Measurements from ENCODE around the gene GLUD1.
A peak's percentile ranks its signal among the peaks of the same experiment; 100 is the strongest.
"Not testable (repeated sequence)": the region's sequence is repeated elsewhere in the genome, so short reads cannot be mapped to it uniquely, and the experiment has no call there.

Gene GLUD1

DNA sequence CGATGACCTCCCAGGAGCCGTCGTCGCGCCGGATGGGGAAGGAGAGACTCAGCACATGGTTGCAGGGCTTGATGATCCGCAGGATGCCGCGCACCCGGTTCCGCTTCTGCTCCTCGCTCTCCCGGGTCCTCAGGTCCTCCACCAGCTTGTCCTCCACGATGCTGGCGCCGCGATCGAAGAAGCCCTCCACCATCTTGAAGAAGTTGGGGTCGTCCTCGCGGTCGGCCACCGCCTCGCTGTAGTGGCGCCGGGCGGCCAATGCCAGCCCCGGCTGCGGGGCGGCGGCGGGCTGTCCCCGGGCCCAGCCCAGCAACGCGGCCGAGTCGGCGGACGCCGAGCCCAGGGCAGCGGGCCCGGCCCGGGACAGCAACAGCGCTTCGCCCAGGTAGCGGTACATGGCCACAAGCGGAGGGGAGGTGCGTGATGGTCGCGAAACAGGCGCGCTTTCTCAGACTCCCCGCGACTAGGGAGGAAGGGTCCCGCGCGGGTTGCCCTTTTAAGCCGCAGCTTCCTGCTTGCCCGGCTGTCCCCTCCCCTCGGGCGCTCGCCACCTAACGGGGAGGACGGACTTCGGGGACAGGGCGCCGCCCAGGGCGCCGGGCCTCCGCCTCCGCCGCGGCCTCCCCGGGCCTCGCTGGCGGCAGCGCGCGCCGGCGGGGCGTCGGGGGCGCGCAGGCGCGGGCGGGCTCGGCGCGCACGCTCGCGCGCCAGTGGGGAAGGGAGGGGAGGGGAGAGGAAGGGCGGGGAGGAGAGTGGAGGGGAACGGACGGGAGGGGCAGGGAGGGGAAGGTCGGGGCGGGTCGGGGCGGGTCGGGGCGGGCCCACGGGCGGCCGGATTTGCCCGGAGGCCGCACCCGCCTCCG is at the start of gene GLUD1, which contains the start of gene SHLD2:
Gene GLUD1, minus strand, starts transcription at position 471 of the 863 bp plus-strand sequence. Its CDS starts 74 bp downstream, at position 397.
Gene SHLD2, plus strand, starts transcription at position 834 of the 863 bp plus-strand sequence. CDS start 56,149 bp downstream, outside the sequence.
- peak; percentile 94 for DNase-seq (ENCODE audit: low spot score)

DNA sequence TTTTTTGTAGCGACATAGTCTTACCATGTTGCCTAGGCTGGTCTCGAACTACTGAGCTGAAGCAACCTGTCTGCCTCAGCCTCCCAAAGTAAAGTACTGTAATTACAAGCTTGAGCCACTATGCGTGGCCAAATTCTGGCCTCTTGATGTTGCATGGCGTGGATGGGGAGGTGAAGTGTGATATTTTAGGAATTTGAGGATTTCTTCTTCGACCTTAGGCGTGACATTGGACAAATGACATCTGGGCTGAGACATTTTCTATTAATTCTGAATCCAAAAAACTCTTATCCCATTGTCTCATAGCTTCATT is 48.4 kb upstream of the GLUD1 start:
- DNase-seq (ENCODE audit: low spot score) = not testable (repeated sequence)

DNA sequence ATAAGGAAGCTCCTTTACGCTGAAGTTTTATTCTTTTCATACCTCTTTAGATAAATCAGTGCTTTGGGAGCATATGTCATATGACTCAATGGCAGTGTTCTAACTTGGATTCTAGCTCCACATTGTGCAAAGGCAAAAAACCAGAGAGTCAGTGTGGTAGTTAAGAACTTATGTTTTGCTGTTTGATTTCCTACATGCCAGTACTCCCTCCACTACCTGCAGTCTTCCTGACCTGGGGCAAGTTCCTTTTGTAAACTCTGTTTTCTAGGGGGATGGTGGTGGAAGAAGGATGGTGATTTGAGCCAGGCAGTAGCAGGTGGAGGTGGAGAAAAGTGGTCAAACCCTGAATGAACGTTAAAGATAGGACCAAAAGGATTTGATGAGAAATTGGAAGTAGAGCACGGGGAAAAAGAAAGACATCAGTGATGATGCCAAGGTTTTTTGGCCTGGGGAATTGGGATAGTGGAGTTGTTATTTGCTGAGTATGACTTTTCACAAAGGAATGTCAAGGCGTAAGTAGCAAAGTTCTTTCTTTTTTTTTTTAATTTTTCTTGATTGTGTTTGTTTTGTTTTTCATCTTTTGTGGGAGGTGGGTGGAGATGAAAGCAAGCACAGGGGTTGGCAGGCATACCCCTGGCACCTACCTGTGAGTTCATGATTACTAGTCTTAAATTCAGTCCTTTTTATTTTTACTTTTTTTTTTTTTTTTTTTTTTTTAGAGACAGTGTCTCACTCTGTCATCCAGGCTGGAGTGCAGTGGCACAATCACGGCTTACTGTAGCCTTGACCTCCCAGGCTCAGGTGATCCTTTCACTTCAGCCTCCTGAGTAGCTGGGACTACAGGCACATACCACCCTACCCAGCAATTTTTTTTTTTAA is 47.8 kb upstream of the GLUD1 start:
- DNase-seq (ENCODE audit: low spot score) = not testable (repeated sequence)

DNA sequence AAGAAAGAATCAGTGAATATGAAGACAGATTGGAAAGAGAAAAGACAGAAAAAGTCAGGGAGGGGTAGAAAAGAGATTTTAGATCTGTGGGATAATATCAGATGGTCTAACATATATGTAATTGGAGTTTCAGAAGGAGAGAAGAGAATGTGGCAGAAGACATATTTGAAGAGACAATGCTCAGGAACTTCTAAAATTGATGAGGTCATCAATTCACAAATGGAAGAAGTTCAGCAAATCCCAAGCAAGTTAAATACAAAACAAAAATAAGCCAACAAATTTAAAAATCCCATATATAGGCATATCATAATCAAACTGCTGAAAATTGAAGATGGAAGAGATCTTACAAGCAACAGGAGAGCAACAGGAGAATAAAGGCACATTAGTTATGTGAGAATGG is 42.8 kb upstream of the GLUD1 start:
- DNase-seq (ENCODE audit: low spot score) = not testable (repeated sequence)

DNA sequence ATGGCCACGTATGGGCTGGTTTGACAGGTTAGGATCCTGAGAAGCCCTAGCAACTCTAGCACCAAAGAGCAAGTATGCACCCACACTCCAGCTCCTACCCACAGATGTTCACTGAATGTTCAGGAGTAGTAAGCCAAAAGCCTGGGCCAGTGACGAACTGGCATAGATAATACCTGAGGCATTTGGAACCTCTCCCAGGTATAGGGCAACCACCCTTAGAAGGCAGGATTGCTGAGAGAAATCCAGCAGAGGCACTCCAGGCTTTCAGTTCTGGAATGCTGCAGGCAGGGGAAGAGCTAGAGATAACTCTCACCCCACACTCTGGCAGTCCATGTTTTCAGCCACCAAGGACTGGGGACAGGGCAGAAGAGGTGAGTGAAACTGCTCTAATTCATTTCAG is 39.8 kb upstream of the GLUD1 start:
- not testable (repeated sequence) for DNase-seq (ENCODE audit: low spot score)

DNA sequence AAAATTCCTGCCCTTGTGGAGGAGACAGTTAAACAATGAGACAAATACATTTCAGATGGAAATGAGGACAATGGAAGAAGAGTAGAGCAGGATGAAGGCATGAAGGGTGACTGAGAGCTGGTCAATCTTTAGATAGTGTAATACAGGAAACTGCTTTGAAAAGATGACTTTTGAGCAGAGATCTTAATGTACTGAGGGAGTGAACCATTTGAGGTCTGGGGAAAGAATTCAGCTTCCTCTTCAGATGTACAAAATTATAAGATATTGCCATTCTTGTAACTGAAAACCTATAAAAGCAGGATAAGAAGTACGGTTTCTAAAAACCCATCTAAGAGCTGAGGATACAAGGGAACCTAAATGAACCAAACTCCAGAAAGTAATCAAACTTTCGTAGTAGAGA is 39.3 kb upstream of the GLUD1 start:
- not testable (repeated sequence) for DNase-seq (ENCODE audit: low spot score)

DNA sequence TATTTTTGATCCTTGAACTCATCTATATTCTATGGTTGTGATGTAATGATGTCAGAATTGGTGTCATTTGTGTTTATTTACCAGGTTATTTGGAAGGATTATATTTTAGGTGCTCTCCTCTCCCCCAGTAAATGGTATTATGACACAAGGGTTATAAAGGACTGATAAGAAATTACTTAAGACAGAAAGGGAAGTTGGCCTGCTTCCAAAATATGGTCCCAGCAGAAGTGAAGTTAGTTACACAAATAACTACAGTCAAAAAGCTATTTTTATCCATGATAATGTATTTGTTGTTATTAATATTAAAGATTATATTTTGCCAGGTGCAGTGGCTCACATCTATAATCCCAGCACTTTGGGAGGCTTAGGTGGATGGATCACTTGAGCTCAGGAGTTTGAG is 37.5 kb upstream of the GLUD1 start:
- DNase-seq (ENCODE audit: low spot score) = not testable (repeated sequence)

DNA sequence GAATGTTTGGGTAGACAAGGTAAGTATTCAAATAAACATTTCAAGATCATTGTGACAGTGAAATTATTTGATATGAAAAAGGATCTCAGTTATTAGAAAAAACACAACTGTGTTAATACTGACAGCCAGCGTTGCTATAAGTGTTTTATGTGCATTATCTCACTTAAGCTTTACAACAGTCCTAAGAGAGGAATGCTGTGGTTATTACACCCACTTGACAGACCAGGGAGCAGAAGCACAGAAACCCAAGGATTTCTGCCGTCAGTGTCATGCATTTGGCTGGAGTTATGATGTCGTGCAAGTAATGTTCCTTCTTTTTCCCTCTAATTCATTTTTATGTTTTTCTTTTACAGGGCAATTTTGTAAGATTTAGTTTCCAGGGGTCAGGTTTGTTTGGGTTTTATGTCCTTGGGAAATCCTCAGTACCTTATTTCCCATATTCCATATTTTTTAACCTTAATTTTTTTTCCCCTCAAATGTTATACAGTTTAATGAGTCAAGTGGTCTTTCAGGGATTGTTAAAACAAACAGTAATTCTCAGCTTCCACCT is 33.0 kb upstream of the GLUD1 start:
- not testable (repeated sequence) for DNase-seq (ENCODE audit: low spot score)

DNA sequence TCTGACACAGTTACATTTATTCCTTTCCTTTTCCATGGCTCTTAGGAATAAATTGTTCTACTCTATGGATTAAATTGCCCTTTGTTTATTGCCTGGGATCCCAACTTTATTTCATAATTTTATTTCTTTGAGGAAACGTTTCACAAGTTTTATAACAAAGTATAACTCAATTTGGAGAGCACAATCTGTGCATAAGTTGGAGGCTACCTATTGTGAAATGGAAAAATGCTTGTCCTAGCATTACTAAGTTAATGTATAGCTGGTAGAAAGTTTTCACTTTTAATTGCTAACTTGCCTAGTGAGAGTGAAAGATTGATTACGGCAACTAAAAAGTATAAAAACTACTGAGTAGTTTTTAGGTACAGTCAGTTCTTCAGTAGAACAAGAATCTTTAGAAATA is 32.4 kb upstream of the GLUD1 start:
- DNase-seq (ENCODE audit: low spot score) = not testable (repeated sequence)

DNA sequence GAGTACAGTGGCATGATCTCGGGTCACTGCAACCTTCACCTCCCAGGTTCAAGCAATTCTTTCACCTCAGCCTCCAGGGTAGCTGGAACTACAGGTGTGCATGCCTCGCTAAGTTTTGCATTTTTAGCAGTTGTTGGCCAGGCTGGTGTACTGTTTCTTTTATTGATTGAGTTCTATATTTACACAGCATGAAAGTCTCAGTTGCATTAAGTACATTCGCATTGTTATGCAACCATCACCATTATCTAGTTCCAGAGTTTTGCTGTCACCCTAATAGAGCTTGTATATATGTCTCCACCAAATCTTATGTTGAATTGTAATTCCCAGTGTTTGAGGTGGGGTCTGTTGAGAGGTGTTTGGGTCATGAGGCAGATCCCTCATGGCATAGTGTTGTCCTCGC is 28.7 kb upstream of the GLUD1 start:
- DNase-seq (ENCODE audit: low spot score) = not testable (repeated sequence)

DNA sequence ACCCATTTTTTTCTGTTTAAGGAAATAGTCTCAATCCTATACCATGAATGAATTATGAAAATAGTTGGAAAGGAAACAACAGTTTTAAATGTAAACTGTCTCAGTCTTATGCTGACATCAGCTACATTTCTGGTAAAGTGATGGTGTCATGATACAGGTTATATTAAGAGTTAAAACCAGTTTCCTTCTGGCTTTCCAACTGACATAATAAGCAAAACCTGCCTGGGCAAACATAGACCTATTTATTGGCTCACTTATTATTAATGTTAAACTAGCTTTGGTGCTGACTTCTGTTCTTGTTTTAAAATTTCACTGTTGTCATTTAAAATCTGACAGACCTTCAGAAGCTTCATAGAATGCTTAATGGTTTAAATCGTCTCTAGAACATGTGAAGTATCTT is 24.4 kb upstream of the GLUD1 start:
- not testable (repeated sequence) for DNase-seq (ENCODE audit: low spot score)

DNA sequence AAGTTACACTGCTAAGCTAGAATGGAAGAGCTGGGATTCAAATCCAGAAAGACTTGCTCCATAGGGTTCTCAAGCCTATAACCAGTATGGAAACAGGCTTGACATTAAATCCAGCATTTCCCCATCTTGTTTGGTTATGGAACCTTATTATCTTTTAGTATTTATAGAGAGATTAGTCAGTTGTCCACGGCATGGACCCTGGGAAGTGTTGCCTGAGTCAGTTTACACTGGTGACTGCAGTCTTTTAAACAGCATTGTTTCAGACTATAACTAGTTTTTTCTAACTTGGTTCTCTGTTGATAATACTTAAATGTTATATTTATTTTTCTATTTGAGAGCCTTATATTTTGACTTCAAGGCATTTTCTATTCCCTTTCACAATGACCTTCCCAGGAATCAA is 23.5 kb upstream of the GLUD1 start:
- DNase-seq (ENCODE audit: low spot score) = not testable (repeated sequence)

DNA sequence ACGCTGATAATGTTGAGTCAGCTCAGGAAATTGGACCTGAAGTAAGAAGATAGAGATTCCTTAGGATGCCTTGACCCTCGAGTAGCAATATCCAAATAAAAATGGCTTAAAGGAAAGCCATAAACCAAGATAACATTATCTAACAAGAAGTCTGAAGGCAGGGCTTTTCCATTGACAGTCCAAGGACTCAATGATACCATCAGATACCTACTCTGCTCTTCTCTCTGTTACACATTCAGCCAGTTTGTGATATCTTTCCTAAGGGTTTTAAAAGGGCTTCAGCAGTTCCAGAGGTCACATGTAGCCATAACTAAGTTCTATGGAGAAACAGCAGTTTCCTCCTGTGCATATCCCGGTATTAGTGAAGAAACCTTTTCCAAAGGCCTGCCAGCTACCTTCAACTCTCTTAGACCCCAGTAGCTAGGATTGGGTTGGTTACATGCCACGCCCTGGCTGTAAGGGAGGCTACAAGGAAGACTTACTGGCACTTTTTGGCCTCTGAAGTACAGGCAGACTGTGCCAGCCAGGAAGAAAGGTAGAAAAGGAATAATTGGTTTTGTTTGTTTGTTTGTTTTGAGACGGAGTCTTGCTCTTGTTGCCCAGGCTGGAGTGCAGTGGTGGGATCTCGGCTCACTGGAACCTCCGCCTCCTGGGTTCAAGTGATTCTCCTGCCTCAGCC is 10.9 kb upstream of the GLUD1 start:
- DNase-seq (ENCODE audit: low spot score) = no peak

DNA sequence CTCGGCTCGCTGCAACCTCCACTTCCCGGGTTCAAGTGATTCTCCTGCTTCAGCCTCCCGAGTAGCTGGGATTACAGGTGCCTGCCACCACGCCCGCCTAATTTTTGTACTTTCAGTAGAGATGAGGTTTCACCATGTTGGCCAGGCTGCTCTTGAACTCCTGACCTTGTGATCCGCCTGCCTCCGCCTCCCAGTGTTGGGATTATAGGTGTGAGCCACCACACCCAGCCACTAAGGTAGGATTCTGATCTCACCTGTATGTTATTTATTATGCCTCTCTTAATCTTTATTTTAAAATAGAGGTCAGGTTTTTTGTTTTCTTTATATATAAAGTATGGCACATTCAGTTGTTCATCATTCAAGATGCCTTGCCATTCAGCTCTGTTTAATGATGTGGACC is 10.1 kb upstream of the GLUD1 start:
- DNase-seq (ENCODE audit: low spot score) = not testable (repeated sequence)

DNA sequence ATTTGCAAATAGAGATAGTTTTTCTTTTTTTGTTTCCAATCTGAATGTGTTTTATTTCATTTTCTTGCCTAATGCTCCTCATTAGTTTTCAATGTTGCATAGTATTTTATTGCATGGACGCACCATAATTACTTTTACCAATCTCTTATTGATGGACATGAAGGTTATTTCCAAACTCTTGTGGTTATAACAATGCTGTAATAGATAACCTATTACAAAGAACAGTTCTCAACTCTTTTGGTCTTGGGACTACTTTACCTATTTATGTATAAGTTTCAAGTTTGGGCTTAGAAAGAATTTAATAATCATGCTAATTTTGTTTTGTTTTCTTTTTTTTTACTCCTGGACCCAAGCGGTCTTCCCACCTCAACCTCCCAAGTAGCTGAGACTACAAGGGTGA is 7.4 kb upstream of the GLUD1 start:
- DNase-seq (ENCODE audit: low spot score) = no peak

DNA sequence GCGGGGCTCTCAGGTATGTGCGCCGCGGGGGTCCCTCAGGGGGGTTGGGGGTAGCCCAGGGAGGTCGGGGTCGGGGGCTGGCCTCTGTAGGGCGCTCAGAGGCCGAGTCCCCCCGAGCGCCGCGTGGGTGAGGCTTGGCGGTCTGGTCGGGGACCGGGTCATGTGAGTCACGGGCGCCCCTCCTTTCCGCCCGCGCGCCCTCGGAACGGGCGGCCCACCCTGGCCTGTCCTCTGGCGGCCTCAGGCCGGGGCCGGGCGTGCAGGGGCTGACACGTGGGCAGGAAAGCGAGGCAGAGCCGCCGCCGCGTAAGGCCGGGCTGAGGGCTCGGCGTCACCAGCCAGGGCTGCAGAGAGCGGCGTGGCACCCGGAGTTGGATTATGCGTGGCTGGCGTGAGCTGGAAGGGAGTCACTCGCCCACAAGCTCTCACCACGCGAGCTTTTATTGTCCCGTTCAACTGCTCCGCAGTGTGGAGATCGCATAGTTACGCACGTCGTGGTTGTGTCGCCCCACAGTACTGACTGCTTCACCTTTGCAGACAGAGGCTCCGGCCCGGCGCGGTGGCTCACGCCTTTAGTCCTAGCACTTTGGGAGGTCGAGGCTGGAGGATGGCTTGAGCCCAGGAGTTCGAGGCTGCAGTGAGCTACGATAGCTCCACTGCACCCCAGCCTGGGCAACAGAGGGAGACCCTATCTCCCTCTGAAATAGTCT is 748 bp upstream of the GLUD1 start:
- peak; percentile 85 for DNase-seq (ENCODE audit: low spot score)

DNA sequence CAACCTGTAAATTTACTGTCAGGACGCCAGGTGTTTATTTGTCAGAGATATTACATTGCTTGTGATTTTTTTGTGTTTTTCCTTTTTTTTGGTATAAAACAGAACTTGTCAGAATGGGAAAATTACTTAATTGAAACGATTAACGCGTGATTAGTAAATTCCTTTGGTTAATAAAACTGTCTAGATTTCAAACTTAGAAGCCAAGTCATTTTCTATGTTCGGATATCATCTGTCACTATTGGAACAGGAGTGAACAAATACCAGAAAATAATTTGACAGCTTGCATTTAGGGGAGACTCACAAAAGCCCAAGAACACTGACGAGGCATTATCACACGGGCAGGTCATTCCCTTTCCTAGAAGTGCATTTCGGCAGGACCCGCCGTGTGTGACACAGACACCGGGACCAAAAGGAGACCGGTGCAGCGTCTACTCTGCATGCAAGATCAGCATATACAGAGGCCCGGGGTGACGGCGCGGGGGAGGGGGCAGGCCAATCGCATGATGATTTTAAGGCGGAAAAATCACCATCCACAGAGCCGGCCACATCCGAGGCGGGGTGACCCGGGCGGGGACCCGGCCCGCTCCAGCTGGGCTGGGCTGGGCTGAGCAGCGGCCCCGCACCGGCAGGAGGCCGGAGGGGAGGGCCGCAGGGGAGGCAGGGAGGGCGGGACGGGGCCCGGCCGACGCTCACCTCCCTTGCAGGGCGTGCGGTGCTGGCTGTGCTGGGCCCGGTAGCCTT is 841 bp downstream of the GLUD1 start:
- peak; percentile 81 for DNase-seq (ENCODE audit: low spot score)

DNA sequence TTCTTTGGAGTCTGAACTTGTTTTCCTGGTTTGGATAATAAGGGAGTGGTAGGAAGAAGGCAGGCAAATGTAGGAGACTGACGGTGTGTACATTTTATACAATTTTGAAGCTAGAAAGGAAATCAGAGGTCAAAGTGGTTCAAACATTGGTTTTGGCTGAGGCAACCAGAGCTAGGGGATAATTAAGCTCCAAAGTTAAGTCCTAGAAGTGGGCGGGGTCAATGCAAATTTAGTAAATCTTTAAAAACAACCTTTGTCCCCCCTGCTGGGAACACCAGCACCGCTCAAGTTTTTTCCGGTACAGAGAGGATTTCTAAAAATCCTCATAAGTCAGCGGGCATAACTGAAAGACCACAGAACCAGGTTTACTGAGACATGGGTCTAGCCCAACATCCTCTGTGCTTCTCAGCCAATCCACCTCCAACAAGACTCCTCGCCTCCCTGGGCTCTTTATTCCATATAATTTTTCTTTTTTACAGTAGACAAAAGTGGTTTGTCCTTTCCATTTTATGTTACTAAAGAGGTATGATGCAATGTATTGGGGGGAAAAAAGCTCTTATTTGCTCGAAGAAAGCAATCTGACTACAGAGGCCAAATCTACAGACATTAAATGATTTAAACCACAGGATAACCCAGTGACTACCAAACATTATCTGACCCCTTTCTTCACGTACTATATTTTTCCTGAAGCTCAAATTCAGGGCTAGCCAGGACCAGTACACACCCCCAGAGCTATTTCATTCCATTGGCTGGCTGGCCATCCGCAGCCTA is 1.6 kb downstream of the GLUD1 start:
- peak; percentile 77 for DNase-seq (ENCODE audit: low spot score)

DNA sequence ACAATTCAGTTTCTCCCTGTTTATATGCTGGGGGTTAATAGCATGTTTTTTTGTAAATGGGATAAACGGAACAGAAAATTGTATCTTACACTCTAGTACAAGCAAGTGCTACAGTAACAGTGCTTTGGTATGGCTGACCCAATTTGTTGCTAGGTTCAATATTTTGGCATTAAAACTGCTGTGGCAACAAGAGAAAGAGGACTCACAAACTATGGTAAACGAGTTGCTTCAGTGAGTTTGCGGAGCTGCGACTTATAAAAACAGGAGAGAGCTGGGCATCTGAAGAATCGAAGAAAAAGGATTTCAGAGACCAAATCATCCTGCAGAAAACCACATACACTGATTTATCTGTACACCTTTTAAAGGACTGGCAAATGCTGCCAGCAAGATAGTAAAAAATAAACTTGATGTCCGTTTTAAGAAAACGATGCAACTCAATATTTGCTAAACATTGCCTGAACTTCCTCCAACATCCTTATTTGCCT is 2.2 kb downstream of the GLUD1 start:
- DNase-seq (ENCODE audit: low spot score) = peak; percentile 60

DNA sequence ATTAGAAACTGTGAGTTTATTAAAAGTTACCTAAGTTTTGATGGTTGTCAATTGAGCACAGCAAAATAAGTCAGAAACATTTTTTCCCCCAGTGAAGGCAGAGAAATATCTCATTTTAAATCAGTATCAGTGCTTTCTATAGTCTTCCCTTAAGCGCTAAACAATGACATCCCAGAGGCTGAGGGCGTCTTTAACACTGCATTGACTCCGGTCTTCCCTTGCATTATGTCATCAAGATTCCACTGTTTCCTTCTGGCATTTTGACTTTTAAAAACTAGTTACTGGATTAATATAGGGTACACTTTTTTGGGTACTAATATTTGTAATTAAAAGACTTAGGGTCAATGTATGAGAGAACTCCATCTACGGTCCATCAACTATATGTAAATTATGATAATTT is 3.9 kb downstream of the GLUD1 start:
- no peak for DNase-seq (ENCODE audit: low spot score)

Measured in RKO (cell line).